HPDE6-E6E7 (cell line): Measurements from ENCODE around the gene OR10A4.
A peak's percentile ranks its signal among the peaks of the same experiment; 100 is the strongest.
"Not testable (repeated sequence)": the region's sequence is repeated elsewhere in the genome, so short reads cannot be mapped to it uniquely, and the experiment has no call there.

ENCODE experiments used
- DNase-seq: peaks from one replicate; pipeline ENCODE4 v3.0.0; 2011; ENCODE audit warnings: missing footprints; ENCODE audit errors: extremely low spot score

OR10A4 gene

DNA sequence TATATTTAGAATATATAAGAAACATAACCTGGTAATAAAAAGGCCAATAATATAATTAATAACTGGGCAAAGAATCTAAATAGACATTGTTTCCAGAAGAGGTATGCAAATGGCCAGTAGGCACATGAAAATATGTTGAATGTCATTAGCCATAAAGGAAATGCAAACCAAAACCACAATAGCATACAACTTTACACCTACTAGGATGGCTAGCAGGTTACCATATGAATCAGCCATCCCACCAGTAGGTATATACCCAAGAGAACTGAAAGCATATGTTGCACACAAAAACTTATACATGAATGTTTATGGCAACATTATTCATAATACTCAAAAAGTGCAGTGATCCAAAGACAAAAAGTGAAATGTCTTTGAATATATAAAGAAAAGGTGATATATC is 18.6 kb downstream of the OR10A4 start:
- DNase-seq = no peak

DNA sequence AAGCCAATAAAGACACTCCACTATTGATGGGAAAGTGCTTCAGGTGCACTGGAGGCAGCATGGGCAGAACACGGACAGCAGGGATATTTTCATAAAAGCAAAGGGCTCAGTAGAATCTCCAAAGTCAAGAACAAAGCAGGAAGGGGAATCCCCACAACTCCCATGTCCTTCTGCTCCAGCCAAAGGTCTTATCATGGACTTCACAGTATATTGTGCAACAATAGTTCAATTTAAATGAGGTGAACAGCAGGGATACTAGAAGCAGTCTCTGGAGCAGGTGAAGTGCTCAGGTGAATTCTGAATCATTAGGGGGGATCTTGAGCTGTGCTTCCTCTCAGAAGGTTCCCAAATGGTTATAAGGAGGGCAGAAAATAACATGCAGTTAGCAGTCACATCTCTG is 22.5 kb downstream of the OR10A4 start:
- DNase-seq = no peak

DNA sequence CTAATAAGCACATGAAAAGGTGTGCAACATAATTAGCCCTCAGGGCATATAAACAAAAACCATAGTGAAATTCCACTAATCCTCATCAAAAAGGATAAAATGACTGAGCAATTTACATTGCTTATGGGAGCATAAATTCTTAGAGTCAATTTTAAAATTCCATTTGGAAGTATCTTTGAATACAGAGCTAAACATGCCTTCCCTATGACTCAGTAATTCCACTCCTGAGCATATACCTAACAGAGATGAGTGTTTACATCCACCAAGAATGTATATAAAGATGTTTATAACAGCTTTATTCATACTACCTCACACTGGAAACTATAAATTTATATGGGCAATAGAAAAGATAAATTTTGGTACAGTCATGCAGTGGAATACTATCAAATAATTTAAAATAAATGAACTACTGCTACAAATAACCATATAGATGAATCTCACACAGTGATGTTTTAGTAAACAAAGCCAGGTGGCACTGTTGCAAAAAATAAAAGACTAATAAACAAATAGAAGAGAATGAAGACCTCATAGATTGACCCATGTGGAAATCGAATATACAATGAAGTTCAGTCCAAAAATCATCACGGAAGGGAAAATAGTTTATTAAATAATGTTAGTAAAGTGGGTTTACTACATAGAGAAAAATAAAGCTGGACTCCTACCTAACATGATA is 24.0 kb downstream of the OR10A4 start:
- no peak for DNase-seq

DNA sequence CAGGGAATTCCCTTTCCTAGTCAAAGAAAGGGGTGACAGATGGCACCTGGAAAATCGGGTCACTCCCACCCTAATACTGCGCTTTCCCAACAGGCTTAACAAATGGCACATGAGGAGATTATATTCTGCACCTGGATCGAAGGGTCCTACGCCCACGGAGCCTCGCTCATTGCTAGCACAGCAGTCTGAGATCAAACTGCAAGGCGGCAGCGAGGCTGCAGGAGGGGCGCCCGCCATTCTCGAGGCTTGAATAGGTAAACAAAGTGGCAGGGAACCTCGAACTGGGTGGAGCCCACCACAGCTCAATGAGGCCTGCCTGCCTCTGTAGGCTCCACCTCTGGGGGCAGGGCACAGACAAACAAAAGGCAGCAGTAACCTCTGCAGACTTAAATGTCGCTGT is 28.4 kb downstream of the OR10A4 start:
- DNase-seq = not testable (repeated sequence)

DNA sequence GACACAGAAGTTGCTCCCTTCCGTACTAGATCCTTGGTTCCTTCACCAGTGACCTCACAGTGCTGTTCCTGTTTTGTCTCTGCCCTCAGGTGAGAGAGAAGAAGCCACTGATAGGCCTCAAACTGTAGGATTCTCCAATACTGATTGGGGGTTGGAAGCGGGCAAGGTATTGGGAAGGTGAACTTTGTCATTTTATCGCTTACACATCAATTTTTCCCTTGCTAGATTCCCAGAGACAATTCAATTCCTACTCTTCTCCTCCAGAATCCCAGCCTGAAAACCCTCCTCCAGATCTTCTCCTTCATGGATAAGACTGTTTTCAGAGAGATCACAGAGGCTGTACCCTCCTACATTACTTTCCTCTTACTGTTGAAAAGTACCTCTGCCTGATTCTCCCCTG is 35.0 kb downstream of the OR10A4 start:
- no peak for DNase-seq

DNA sequence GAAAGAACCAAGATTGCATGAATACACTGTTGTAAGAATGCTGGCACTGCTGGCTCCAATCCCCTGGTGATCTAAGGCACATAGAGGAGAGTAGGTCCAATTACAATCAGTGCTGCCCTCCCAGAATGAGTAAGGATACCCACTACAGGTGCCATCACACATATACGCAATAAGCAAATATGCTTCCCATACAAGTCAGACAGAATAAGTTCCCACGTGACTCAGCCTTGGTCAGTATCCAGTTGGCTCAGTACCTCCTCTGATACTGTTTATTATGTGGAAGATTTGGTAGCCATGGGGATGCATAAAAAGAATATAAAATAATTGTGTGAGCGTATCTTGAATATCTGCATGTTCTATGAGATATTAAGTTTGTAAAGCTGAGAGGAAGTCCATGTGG is 35.5 kb downstream of the OR10A4 start:
- no peak for DNase-seq

DNA sequence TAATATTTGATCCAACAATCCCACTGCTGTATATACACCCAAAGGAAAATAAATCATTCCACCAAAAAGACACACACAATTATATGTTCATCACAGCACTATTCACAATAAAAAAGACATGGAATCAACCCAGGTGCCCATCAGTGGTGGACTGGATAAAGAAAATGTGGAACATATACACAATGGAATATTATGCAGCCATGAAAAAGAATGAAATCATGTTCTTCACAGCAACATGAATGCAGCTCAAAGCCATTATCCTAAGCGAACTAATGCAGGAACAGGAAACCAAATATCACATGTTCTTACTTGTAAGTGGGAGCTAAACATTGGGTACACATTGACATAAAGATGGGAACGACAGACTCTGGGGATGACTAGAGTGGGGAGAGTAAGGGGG is 43.3 kb downstream of the OR10A4 start:
- DNase-seq = no peak

DNA sequence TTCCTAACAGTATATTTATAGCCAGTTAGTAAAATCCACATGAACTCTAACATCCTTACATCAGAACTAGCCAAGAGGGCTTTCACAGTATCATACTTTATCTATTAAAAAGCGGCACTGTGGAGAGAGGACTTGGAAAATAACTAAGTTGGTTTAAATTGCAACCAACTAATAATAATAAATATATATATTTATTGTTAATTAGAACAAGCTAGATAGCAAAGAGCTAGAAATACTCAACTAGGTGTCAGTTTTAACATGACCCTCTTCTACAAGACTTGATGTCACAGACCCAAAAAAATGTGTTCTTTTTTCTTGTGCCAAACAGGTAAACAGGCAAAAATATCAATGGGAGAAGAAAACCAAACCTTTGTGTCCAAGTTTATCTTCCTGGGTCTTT is 44.3 kb downstream of the OR10A4 start, which contains the start of gene OR2D3:
Gene OR2D3, plus strand, starts transcription at position 301 of the 400 bp plus-strand sequence. Its CDS starts 0 bp downstream, at position 301.
- no peak for DNase-seq

DNA sequence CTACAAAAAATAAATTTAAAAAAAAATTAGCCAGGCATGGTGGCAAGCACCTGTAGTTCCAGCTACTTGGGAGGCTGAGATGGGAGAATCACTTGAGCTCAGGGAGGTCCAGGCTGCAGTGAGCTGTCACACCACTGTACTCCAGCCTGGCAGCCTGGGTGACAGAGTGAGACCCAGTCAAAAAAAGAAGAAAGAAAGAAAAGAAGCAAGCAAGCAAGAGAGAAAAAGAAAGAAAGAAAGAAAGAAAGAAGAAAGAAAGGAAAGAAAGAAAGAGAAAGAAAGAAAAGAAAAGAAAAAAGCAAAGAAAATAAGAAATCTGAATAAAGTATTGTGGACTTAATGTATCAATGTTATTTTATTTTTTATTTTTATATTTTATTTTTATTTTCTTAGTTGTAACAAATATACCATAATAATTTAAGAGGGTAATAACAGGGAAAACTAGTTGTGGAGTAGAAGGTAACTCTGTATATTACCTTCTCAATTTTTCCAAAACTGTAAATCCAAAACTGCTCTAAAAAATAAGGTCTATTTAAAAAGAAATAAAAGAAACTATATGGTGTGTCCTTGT is 48.7 kb downstream of the OR10A4 start:
- no peak for DNase-seq

DNA sequence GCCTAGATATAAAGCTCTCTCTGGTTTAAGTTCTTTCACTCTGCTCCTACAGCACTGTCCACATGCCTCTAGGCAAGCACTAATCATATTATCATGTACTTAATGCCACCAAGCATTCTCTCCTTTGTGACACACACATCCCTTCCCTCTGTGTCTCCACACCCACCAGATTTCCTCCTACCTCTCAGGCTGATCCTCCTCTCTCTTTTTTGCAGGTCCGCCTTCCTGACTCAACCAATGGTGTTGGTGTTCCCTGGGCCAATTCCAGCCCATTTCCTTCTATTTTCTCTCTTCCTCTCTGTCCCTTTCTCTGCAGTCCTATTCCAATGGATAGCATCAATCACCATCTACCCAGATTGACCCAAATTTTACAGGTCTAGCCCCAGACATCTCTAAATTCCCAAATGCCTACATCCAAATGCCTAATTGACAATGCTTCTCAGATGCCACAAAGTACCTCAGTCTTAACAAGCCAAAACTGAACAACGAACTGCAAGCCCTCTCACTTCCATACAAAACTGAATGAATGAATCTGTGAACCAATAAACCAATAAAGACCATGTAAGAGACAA is 49.3 kb downstream of the OR10A4 start:
- no peak for DNase-seq

DNA sequence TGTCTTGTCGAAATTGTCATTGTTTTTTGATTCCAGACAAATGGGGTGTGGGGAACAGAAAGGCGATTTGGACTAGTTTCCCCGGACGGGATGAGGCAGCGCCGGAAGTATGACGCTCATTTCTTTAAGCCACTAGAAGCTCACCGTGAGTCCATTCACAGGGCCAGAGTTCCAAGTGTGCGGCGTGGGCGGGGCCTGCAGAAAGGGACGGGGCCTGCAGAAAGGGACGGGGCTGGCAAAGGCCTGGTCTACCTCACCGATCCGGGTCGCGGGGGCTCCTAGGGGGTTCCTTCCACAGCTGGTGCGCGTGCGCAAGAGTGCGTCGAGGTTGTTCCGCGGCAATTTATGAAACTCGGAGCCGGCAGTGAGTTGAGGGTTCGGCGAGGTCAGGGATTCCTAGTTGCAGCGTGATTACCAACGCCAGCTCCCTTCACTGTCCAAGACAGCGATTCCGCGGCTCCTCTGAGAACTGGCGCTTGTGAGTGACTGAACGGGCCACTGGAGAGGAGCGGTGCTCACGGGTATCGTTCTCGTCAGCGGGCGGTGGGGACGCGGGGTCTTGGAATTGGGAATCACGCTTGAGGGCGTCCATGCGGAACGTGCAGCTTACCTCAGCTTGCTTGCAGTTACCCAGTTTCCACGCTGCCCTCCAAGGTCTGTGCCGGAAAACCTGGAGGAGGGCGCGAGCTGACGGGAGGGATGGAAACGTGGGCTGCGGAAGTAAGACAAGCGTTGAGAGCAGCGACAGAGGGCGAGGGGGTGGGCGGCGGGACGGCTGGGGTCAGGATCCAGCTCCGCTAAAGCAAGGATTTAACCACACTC is 50.0 kb downstream of the OR10A4 start, which contains the start of gene ZNF215:
Gene ZNF215, plus strand, starts transcription at position 219 of the 822 bp plus-strand sequence. CDS start 5,847 bp downstream, outside the sequence.
- DNase-seq = peak; percentile 38

DNA sequence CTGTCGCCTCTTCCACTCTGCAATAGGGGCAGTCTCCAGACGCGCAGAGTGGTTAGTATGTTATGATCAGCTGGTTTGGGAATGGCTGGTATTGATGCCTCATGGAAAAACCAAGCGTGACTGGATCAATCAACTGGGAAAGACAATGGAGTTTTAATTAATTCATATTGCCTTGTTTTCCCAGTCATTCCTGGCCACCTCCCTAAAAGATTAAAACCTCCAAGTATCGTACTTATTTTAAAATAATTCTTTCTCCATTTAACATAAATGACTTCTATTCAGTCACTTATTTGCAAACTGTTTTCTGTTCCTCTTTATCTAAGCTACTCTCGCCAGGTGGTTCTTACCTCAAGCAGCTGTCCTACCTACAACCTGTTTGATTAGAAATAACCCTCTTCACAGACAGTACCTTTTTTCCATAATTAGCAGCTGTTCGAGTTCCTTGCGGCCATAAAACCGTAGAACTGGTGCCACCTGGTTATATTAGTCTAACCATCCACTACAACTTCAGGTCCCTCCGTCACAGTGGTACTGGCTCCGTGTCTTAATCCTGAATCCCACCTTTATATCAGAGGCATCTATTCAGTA is 50.7 kb downstream of the OR10A4 start:
- no peak for DNase-seq
